Mesendoderm (in vitro differentiated cells): Measurements from ENCODE around the gene RPL27.
A peak's percentile ranks its signal among the peaks of the same experiment; 100 is the strongest.

ENCODE experiments used
- DNase-seq: peaks from one replicate; pipeline ENCODE4 v3.0.0; 2013
- H2AK5ac ChIP-seq: 2 replicates; pipeline ENCODE4 v1.6.1; 2013; ENCODE audit warnings: low read length, inconsistent platforms
- H2BK120ac ChIP-seq: 2 replicates; pipeline ENCODE4 v1.6.1; 2013; ENCODE audit warnings: low read depth, mild to moderate bottlenecking, low read length, moderate library complexity, mixed read lengths
- H2BK15ac ChIP-seq: replicated peaks from 2 replicates; pipeline ENCODE4 v1.6.1; 2013; ENCODE audit warnings: low read depth, mild to moderate bottlenecking, moderate library complexity
- H2BK5ac ChIP-seq: 2 replicates; pipeline ENCODE4 v1.6.1; 2013; ENCODE audit warnings: low read length, inconsistent platforms
- H3K18ac ChIP-seq: 2 replicates; pipeline ENCODE4 v1.6.1; 2013; ENCODE audit warnings: mild to moderate bottlenecking, low read length, mixed read lengths
- H3K23ac ChIP-seq: one replicate; pipeline ENCODE4 v1.6.1; 2013; ENCODE audit warnings: low read length
- H3K27ac ChIP-seq: 2 replicates; pipeline ENCODE4 v1.5.1; 2013; ENCODE audit warnings: low read depth, mild to moderate bottlenecking, inconsistent platforms, low read length, moderate library complexity
- H3K27me3 ChIP-seq: 2 replicates; pipeline ENCODE4 v1.6.1; 2013; ENCODE audit warnings: low read length, control low read depth, mild to moderate bottlenecking, inconsistent platforms; ENCODE audit not compliant: insufficient read depth, poor library complexity
- H3K36me3 ChIP-seq: 2 replicates; pipeline ENCODE4 v1.6.1; 2013; ENCODE audit warnings: low read length, inconsistent platforms; ENCODE audit not compliant: control insufficient read depth, insufficient read depth
- H3K4ac ChIP-seq: one replicate; pipeline ENCODE4 v1.6.1; 2013; ENCODE audit warnings: low read depth, mild to moderate bottlenecking, low read length, moderate library complexity
- H3K4me1 ChIP-seq: 2 replicates; pipeline ENCODE4 v1.6.1; 2013; ENCODE audit warnings: low read depth, low read length, inconsistent platforms; ENCODE audit not compliant: control insufficient read depth
- H3K4me2 ChIP-seq: 2 replicates; pipeline ENCODE4 v1.6.1; 2013; ENCODE audit warnings: low read length
- H3K4me3 ChIP-seq: 2 replicates; pipeline ENCODE4 v1.5.1; 2013; ENCODE audit warnings: mild to moderate bottlenecking, low read length
- H3K56ac ChIP-seq: one replicate; pipeline ENCODE4 v1.6.1; 2013; ENCODE audit warnings: low read length
- H3K79me1 ChIP-seq: 2 replicates; pipeline ENCODE4 v1.6.1; 2013; ENCODE audit warnings: low read length, inconsistent platforms
- H3K79me2 ChIP-seq: 2 replicates; pipeline ENCODE4 v1.6.1; 2013; ENCODE audit warnings: mild to moderate bottlenecking, low read length; ENCODE audit not compliant: control insufficient read depth, insufficient read depth
- H3K9ac ChIP-seq: 2 replicates; pipeline ENCODE4 v1.6.1; 2013; ENCODE audit warnings: low read length, inconsistent platforms
- H4K5ac ChIP-seq: one replicate; pipeline ENCODE4 v1.6.1; 2013; ENCODE audit warnings: low read length
- H4K8ac ChIP-seq: one replicate; pipeline ENCODE4 v1.6.1; 2013; ENCODE audit warnings: low read depth, mild to moderate bottlenecking, control low read depth, low read length, moderate library complexity
- WGBS: extraction: QIAGEN DNeasy Blood & Tissue Kit; methylation state at CpG from one replicate; pipeline ENCODE4 v1.1.7; 2013; ENCODE audit warnings: low lambda C conversion rate, missing lambda C conversion rate; ENCODE audit not compliant: insufficient coverage; ENCODE audit errors: extremely low coverage; 5-methylcytosine and 5-hydroxymethylcytosine counted together

The RPL27 gene

DNA sequence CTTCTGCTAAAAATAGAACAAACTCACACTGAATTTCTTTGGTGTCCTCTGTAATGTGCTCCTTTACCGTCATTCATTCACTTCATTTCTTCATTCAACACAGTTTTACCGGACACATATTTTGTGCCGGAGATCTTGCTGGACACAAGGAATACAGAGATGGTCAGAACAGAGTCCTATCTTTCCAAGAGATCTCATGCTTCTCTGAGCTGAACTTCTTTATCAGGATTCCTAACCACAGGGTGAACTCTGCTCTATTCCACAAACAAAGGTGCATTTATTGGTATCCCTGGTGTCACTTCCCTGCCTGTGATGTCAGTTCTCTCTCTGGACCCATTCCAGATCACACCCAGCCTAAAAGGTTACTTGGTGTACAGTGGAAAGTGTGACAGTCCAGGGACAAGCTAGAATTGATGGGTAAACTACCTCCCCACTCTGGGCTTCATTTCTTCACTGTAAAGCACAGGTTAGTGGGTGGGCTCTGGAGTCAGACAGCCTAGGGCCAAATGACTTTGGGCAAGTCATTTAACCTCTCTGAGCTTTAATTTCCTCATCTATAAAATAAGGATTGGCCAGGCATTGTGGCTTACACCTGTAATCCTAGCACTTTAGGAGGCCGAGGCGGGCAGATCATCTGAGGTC lies 12.6 kb downstream of the RPL27 start:
- no peaks in the 10 kb centered on the region for H3K4me1 ChIP-seq
- H3K56ac ChIP-seq, result no peak overlapping the region
- no peak overlapping the region for H3K18ac ChIP-seq
- no peak overlapping the region for H3K23ac ChIP-seq
- H2AK5ac ChIP-seq, result no peak overlapping the region
- H2BK15ac ChIP-seq, result no peak overlapping the region
- H3K4me3 ChIP-seq, result no peak overlapping the region
- no peak overlapping the region for H3K4ac ChIP-seq
- H3K27ac ChIP-seq, result no peak overlapping the region
- H2BK5ac ChIP-seq, result no peak overlapping the region
- H2BK120ac ChIP-seq, result no peak overlapping the region
- no peaks in the 10 kb centered on the region for H3K79me1 ChIP-seq
- H4K5ac ChIP-seq, result no peak overlapping the region
- no peak overlapping the region for H3K4me2 ChIP-seq
- no peak for DNase-seq
- peaks cover 1% of the 10 kb centered on the region for H3K36me3 ChIP-seq
- no peaks in the 10 kb centered on the region for H3K79me2 ChIP-seq
- no peak overlapping the region for H4K8ac ChIP-seq
- WGBS, result no CpG with 5 or more reads among the region's 5 CpGs
- H3K27me3 ChIP-seq, result no peaks in the 10 kb centered on the region
- no peak overlapping the region for H3K9ac ChIP-seq

- no peak overlapping the region for H2BK15ac ChIP-seq
- no peak overlapping the region for H3K27ac ChIP-seq
- H3K9ac ChIP-seq, result no peak overlapping the region
- no peak for DNase-seq
- H3K27me3 ChIP-seq, result no peaks in the 10 kb centered on the region
- H3K4ac ChIP-seq, result no peak overlapping the region
- H2BK5ac ChIP-seq, result no peak overlapping the region
- no peak overlapping the region for H4K8ac ChIP-seq
- H3K4me2 ChIP-seq, result no peak overlapping the region
- no peak overlapping the region for H4K5ac ChIP-seq
- H2BK120ac ChIP-seq, result no peak overlapping the region
- no peak overlapping the region for H3K23ac ChIP-seq
- no peaks in the 10 kb centered on the region for H3K79me2 ChIP-seq
- no peak overlapping the region for H2AK5ac ChIP-seq
- H3K36me3 ChIP-seq, result peaks cover 1% of the 10 kb centered on the region
- H3K4me1 ChIP-seq, result no peaks in the 10 kb centered on the region
- H3K56ac ChIP-seq, result no peak overlapping the region
- WGBS, result no CpG with 5 or more reads among the region's 15 CpGs
- no peaks in the 10 kb centered on the region for H3K79me1 ChIP-seq
- no peak overlapping the region for H3K4me3 ChIP-seq
- no peak overlapping the region for H3K18ac ChIP-seq
Measured at GRCh38 chr17:43011728-43012472, 13.7 kb downstream of the RPL27 start.

- Histone ChIP-seq H3K18ac (no peak overlapping the region), H2BK5ac (no peak overlapping the region), H3K79me2 (peaks cover under 1% of the 10 kb centered on the region), H4K8ac (no peak overlapping the region), H3K4me1 (no peaks in the 10 kb centered on the region), H2AK5ac (no peak overlapping the region), H3K4ac (no peak overlapping the region), H3K36me3 (peaks cover 3% of the 10 kb centered on the region), H3K27me3 (no peaks in the 10 kb centered on the region), H2BK120ac (no peak overlapping the region), H3K23ac (no peak overlapping the region), H3K27ac (no peak overlapping the region), H2BK15ac (no peak overlapping the region), H3K79me1 (peaks cover 3% of the 10 kb centered on the region), H3K56ac (no peak overlapping the region), H4K5ac (no peak overlapping the region), H3K4me3 (no peak overlapping the region), H3K9ac (no peak overlapping the region), H3K4me2 (no peak overlapping the region)
- no peak for DNase-seq
- no CpG with 5 or more reads among the region's 8 CpGs for WGBS
Measured at GRCh38 chr17:43013296-43013695, 15.1 kb downstream of the RPL27 start.

GRCh38 chr17:43014020-43014648 lies 15.9 kb downstream of the RPL27 start:
- H3K4me2 ChIP-seq, result no peak overlapping the region
- no peak overlapping the region for H4K5ac ChIP-seq
- H3K4me1 ChIP-seq, result no peaks in the 10 kb centered on the region
- H3K4ac ChIP-seq, result no peak overlapping the region
- H2BK15ac ChIP-seq, result no peak overlapping the region
- no peak overlapping the region for H4K8ac ChIP-seq
- H3K27me3 ChIP-seq, result no peaks in the 10 kb centered on the region
- no peak overlapping the region for H3K56ac ChIP-seq
- H2AK5ac ChIP-seq, result no peak overlapping the region
- WGBS, result no CpG with 5 or more reads among the region's 12 CpGs
- H2BK5ac ChIP-seq, result no peak overlapping the region
- no peak overlapping the region for H3K18ac ChIP-seq
- no peak overlapping the region for H3K23ac ChIP-seq
- H3K36me3 ChIP-seq, result peaks cover 3% of the 10 kb centered on the region
- no peak overlapping the region for H2BK120ac ChIP-seq
- H3K27ac ChIP-seq, result no peak overlapping the region
- no peak overlapping the region for H3K9ac ChIP-seq
- peaks cover 6% of the 10 kb centered on the region for H3K79me2 ChIP-seq
- no peak for DNase-seq
- no peak overlapping the region for H3K4me3 ChIP-seq
- H3K79me1 ChIP-seq, result peaks cover 7% of the 10 kb centered on the region

DNA sequence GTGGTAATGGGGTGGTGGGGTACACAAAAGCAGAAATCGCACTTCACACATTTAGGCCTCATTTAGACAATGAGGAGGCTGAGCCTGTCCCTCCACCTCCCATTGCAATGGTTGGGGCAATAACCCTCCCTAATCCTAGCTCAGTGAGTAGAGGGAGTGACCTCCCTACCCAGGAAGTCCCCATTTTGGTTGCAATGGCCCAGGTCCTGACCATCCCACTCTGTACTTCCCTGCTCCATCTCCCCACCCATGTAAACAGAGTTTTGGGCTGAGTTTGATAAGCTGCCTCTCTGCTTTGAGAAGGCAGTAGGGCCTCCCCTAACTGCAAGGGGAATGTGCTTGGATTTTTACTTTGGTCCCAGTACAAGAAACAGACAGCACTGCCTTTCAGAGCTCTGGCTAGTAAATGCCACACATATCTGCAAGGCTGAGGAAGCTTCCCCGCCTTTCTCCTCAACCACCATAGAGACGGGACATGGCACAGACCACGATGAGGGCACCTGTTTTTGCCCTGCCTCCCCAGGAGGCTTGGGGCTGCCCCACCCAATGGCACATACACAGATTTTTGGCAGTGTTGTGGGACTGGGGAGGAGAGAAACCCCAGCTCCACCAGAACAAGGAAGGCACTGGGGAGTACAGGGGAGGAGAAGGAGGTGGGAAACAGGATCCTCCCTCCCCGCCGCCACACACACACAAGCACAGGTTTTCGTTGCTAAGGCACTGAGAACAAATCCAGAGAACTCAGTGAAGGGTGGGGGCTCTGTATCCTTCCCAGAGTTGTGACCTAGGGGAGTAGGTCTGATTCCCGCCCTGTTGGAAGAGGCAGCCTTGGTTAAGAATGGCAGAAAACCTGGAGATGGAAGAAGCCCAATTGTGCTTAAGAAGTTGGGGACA lies 16.7 kb downstream of the RPL27 start:
- H3K27me3 ChIP-seq, result no peaks in the 10 kb centered on the region
- H3K4me3 ChIP-seq, result no peak overlapping the region
- peaks cover 4% of the 10 kb centered on the region for H3K4me1 ChIP-seq
- no peak overlapping the region for H2BK120ac ChIP-seq
- DNase-seq, result no peak
- H3K36me3 ChIP-seq, result peaks cover 5% of the 10 kb centered on the region
- no peak overlapping the region for H2AK5ac ChIP-seq
- H3K9ac ChIP-seq, result no peak overlapping the region
- H2BK5ac ChIP-seq, result no peak overlapping the region
- H3K56ac ChIP-seq, result no peak overlapping the region
- no peak overlapping the region for H2BK15ac ChIP-seq
- WGBS, result no CpG with 5 or more reads among the region's 8 CpGs
- no peak overlapping the region for H3K4me2 ChIP-seq
- H3K27ac ChIP-seq, result no peak overlapping the region
- H3K79me1 ChIP-seq, result peaks cover 13% of the 10 kb centered on the region
- H4K5ac ChIP-seq, result no peak overlapping the region
- peaks cover 12% of the 10 kb centered on the region for H3K79me2 ChIP-seq
- H3K23ac ChIP-seq, result peak overlapping the region; percentile 60
- H3K18ac ChIP-seq, result no peak overlapping the region
- no peak overlapping the region for H3K4ac ChIP-seq
- H4K8ac ChIP-seq, result no peak overlapping the region
